Omental fat pad (tissue), 4 donors: ENCODE data around the gene RSPO4. TPM values are rescaled to one million over a fixed set of nuclear protein-coding genes. Genes with fewer than 3 reads are reported as not detected.

ENCODE experiments used
- ATAC-seq: fragments of 150-250 bp; one replicate; pipeline ENCODE4 v1.9.1; 2016; ENCODE audit warnings: mild to moderate bottlenecking, moderate library complexity; ENCODE audit not compliant: low FRiP score
- DNase-seq: peaks from one replicate; pipeline ENCODE4 v3.0.0-alpha.2; 2019; ENCODE audit warnings: low spot score
- CTCF ChIP-seq, 3 donors: fragments of 450-650 bp; IDR thresholded peaks; one replicate each; pipeline ENCODE4 v1.5.1; 2016 to 2017; ENCODE audit warnings: antibody characterized with exemption in 3 of 3, mild to moderate bottlenecking in 3 of 3, moderate library complexity in 2 of 3
- total RNA-seq, 4 donors: library from RNA; depleted of rRNA; stranded (reverse); fragments of >200 nt; gene quantifications; one replicate each; pipeline ENCODE4 v1.1.0, GENCODE V29; 2016

Gene RSPO4
- total RNA-seq, 4 donors from 2014 or later, result not detected

GRCh38 chr20:921068-921467 lies 81.0 kb downstream of the RSPO4 start:
- TF ChIP-seq CTCF (IDR thresholded peaks at IDR 0.05), result no peak
- no peak for ATAC-seq

DNA sequence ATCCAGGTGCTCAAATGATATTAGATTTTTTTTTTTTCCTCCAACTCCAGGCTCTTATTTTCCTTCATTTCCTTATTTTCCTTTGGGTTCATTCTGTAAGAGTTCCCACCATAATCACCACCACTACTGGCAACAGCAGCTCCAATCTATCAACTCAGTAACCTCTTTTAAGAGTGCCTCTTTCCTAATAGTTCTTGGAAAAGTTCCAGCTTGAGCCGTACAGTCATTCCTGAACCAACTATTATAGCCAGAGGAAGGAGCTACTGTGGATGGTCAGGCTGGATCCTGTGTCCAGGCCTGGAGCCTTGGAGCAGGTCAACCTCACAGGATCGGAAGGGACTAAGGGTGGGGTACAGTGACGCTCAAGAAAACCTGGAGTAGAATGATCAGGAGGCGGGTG lies 81.8 kb downstream of the RSPO4 start:
- DNase-seq (no peak), ATAC-seq (no peak)
- TF ChIP-seq CTCF (IDR thresholded peaks at IDR 0.05), result no peak

More at GRCh38 chr20:921068-921467, 81.0 kb downstream of the RSPO4 start:
- DNase-seq, result no peak

DNA sequence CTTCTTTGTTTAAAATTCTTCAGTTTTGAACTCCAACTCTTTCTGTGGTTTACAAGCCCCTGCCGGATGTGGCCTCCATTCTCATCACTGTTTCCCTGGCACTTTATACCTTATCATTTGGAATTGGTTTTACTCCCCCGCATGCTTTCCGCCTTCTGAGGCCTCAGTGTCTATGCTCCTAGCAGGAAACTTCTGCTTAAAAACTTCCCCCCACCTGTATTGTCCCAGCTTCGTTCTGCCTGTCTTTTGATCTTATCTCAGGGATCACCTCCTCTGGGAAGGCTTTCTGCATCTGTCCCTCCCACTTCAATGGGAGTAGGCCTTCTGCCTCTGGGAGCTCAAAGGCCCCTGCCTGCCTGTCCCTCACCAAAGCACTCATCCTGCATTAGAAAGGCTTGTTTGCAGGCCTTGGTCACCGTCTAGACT lies 82.6 kb downstream of the RSPO4 start:
- DNase-seq, result no peak
- ATAC-seq, result no peak
- no peak for TF ChIP-seq CTCF (IDR thresholded peaks at IDR 0.05)

- TF ChIP-seq CTCF (IDR thresholded peaks at IDR 0.05), result no peak
- ATAC-seq, result no peak
- DNase-seq, result no peak
Observed at GRCh38 chr20:917416-917815, 84.7 kb downstream of the RSPO4 start.

DNA sequence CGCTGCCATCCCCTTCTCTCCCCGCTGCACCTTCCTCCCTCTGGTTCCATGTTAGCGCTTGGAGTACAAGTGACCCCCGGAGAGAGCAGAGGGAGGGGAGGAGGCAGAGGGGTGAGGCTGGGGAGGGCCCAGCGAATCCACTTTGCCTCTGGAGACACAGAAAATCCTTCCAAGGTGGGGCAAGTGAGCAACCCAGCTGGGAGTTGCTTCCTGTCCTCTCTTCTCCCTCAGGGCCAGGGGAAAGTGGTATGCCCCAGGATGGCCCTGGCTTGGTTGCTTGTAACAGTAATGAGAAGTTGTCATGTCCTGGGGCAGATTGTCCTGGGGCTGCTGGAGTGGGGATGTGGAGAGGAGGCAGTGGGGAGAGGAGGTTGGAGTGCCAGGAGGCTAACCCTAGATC lies 85.3 kb downstream of the RSPO4 start:
- DNase-seq (no peak), ATAC-seq (no peak)
- TF ChIP-seq CTCF (IDR thresholded peaks at IDR 0.05), result no peak

- no peak for DNase-seq
- no peak for ATAC-seq
- TF ChIP-seq CTCF (IDR thresholded peaks at IDR 0.05), result no peak
Observed at GRCh38 chr20:916125-916799, 85.8 kb downstream of the RSPO4 start, which contains the start of gene ANGPT4. Gene ANGPT4, minus strand, starts transcription at chr20:916334. Its CDS starts 120 bp downstream, at chr20:916214.
